Stimulated activated naive CD4-positive, alpha-beta T cell (primary cell): ENCODE data around the gene STIP1.

Experiments used
- DNase-seq, 6 experiments: peaks; one replicate each; lab custom pipeline; 2025; lab: John Stamatoyannopoulos, UW

The STIP1 gene

DNA sequence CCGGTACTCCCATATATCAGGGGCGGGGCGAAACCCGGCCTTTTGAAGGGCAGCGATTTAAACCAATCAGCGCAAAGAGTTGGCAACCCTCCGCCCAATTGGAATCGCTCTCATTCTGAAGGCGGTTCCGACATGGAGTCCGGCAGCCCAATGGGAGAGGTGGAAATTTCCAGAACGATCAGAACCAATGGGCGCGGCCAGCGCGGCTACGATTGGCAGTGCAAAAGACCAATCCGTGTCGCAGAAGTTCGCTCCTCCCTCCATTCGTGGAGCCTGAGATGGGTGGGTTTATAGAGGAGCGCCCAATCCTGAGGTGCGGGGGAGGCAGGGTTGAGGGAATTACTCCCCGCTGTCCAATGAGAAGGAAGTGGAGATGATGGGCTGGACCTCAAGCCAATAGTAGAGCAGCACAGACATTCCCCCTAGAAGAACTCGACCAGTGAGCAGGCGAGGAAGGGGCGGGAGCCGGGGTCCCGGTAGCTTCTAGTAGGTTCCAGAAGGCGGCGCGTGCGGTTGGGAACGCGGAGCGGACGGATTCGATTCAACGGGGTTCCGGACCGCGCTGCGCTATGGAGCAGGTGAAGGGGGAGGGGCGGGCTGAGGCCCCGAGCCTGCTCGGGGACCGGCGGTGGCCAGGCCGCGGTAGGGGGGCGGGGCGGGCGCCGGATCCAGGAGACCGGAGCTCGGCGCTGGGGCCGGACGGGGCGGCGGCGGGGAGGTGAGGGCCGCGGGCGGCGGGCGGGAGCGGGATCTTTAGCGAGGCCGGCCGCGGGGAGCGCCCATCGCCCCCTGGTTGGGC is at the start of gene STIP1:
Gene STIP1, plus strand, starts transcription at position 479 of the 799 bp plus-strand sequence. Its CDS starts 91 bp downstream, at position 570.
- peak; percentile 97 to 100 (median 99) for DNase-seq

DNA sequence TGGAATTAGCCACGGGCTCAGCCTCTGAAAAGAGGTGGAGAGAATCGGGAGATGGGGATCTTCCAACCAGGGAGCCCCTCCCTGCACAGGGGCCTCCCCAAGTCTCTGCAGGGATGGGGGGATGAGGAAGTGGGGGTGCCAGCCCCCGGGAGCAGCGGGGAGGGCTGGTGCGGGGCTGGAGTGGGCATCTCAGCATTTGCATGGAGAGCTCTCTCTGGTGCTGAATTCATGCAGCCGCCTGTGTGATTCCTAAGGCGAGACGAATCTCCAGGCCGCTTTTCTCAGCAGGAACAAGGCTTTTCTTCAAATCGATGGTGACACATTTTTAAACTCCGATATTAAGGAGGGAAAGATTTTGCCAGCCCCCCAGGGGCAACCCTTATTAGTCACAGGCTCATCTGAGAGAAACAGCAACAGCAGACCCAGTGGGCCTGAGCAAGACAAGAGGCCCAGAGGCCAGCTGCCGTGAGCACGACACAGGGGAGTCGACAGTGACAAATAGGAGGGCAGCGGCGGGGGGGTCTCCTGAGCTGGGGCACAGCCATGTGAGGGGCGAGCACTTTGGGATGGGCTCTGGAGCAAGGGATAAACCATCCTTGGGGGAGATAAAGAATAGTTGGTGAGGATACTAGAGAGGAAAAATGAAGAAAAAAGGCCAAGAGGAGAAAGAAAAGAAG is 49.1 kb upstream of the STIP1 start:
- no peak for DNase-seq

DNA sequence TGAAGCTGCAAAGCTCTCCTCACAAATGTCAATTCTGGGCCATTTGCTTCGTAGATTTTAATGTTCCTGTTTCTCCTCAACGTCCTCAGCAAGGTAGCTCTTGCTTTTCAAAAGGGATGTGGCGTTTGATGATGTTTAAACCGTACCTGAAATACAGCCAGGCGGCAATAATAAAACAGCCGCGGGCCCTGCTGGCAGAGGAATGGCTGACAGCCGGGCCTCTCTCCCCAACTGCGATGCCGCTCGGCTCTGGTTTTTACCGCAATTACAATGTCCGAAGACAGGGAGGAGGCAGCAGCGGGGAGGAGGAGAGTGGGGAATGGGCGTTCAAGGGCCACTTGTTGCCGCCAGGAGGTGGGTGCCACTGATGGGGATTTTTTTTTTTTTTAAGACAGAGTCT is 47.6 kb upstream of the STIP1 start:
- no peak for DNase-seq

DNA sequence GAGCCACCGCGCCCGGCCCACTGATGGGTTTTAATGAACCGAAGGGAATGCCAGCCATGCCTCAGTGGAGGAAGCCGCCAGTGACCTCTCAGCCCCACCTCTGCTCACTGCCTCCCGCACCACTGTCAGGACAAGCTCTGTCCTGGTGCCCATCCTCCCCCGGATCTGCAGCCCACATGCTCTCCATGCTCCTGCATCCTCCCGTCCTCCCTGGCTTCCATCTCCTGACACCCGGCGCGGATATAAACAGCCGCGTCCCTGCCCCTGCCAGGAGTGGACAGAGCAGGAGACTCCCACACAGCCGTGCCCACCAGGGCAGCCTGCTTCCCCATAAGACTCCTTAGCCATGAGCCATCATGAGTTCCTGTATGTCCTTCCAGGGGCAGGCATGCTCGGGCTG is 46.9 kb upstream of the STIP1 start:
- no peak for DNase-seq

DNA sequence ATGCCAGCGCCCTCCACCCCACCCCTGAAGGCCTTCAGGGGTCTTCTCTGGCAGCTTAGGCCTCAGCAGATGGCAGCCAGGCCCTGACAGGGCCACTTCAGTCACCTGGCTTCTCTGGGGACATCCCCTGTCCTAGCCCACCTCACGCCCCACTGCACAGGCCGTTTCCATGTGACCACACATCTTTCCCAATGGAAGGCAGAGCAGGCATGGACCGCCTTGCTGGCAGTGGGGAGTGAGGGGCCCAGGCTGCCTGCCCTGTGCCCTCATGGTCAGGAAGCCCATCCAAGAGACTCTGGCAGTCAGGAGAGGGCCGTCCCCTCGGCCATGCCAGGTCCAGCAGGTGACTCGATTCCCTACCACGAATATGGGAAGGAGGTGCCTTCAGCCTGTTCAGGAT is 45.9 kb upstream of the STIP1 start:
- no peak for DNase-seq

DNA sequence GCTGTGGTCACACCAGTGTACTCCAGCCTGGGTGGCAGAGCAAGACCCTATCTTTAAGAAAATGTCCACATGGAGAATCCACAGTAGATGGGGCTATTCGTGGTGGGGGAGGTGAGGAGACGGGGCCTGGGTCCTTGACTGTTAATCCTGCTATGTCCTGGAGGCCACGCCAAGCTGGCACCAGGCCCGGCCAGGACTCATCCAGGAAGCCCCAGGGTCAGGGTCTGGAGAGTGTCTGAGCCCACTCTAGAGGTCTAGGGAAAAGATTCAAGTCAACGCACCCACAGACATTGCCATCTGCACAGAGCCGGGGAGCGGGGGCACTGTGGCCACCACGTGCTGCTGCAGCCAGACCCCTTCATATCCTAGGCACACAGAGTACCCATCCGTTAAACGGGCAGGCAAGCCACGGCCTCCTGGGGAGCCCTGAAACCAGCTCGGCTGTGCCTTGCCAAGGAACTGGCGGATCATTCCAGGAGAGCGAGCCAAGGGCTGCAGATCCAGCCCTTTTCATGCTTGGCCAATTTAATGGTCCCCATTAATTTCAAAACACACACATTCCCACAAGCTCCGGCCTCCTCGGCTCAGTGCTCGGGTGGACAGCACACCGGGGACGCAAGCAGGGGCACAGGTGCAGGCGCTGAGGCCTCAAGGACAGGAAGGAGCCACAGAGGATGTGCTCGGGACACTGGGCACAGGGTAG is 44.7 kb upstream of the STIP1 start:
- DNase-seq: no peak

DNA sequence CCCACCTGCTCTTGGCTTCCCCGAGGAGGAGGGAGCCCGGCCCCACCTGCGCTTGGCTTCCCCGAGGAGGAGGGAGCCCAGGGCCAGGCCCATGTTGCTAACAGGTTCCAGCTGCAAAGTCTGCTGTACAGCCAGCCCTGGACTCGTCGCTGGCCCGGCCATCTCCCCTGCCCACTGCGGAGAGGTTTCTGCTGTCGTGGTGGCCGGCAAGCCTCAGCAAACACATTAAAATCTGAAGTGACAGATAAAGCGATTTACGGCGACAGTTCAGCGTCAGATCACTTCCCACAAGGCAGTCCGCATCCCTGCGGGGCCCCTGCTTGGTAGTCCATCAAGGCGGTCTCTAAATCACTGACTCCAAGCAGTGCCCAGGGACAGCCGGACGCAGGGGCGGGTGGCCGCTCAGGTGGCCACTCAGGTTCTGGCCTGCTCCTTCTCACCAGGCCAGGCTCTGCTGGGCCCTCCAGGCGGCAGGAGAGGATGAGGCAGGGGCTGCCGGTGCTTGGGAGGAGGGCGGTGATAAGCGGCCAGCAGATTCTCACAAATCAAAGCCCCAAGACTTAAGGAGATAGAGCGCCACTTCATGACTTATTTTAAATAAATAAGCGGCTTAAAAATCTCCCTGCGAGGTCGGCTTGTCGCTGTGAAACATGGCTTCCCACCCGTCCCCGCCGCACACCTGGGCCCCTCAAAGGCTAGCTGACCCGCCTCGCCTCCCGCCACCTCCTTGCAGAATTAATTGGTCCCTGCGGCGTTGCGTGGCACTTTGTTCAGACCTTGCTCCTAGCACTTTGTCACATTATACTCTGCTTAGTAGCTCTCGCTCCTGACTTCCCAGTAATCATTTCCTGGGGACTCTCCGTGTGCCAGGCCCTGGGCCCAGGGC is 41.1 kb upstream of the STIP1 start:
- DNase-seq: no peak

DNA sequence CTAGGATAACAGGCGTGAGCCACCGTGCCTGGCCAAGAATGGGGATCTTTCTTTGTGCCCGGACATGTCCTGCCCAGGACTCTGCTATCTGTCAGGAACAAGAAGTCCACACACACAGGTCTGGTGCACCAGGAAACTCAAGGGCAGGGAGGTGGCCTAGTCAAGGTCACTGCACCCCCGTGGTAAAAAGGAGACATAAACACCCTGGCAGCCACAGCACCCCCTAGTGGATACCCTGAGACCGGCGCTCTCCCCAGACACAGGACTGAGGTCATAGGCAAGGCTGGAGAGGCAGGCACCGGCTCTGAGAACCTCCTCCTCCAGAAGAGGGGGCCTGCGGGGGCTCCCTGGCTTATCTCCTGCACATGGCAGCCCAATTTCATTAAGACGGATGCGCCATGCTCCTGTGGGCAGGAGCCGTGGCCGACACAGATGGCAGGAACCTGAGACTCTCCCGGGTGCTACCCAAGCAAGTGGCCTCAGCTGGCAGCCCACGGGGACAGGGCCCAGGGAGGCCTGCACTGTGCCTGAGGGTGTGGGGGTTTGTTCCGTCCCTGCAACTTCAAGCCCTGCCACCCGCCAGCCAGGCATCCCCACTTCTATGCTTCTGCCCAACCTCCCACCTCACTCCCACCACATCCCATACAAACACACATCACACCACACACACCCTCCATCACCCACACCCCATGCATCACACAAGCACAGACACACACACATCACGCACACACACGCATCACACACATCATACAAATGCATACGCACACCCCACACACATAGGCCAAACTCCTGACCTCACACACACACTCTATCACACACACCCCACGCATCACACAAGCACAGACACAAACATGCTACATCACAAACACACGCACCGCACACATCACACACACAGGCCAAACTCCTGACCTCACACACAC is 39.7 kb upstream of the STIP1 start:
- peak; percentile 6 to 49 (median 44) for DNase-seq

DNA sequence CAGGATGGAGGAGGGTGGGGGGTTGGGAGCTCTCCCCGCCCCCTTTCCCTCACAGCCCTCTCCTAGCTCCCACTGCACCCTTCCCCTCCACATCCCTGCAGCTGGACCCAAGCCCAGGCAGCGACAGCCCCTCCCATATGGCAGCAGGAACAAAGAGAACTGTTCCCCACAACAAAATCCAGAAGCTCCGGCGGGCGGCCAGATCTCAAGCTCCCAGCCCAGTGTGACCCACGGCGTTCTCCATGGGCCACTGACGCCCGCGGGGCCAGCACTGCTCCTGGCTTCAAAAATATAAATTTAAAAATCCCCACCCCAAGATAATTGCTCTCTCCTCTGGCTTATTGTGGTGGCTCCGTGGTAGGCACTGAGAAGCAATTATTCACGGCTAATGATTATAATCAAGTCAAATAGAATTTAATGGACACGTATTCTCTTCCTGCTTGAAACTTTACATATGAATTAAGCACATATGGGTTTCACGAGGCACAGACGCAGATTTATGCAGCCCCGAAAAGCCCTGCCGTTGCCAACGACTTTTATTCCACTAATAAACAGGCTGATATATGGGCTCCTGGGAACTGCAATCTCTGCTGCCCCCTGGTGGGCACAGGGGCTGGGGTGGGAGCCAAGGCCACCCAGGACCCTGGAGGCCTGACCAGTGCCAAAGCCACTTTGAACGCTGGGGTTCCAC is 37.6 kb upstream of the STIP1 start:
- DNase-seq: peak; percentile 10 to 67 (median 59)

DNA sequence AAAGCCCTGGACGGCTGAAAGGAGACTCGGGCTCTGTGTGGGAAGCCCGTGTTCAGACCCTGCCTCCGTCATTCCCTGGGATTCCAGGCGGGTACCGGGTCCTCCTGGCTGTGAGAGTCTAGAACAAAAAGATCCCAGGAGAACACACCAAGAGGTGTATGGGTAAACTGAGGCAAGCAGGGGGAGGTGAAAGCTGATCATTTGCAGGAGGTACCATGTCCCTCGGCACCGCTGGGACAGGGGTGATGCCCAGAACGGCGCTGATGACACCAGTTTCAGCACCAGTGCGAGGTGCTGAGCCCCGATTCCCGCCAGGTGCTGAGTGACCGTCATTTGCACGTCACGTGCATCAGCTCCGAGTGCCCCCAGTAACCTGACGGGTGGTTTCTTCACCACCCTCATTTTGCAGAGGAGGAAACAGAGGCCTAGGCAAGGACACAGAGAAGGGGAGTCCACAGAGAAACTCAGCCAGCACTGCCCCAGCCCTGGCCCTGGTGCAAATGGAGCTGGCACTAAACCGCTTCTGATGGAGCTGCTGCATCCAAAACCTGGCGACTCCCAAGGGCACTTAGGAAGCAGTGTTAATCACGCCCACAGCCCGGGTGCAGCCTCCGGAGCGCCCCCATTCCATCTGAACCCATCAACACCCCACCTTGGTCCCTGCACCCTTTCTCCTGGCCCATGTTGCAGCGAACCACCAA is 36.9 kb upstream of the STIP1 start:
- no peak for DNase-seq

DNA sequence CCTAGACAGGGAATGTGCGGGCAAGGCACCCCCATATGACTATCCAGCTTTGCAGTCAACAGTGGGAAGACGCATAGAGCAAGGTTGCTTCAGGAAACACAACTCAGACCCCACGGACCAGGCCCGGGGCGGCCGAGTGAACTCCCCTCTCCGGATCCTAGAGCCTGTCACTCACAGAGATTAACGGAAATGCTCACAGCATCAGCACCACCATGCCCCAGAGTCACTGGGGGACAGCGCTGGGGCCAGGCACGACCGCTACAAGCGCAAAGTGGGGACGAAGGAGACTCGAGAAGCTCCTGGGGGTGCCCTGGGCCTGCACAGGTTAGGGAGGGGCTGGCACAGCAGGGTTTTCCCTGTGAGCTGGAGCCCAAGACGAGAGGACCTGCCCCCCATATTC is 35.9 kb upstream of the STIP1 start:
- DNase-seq: no peak

DNA sequence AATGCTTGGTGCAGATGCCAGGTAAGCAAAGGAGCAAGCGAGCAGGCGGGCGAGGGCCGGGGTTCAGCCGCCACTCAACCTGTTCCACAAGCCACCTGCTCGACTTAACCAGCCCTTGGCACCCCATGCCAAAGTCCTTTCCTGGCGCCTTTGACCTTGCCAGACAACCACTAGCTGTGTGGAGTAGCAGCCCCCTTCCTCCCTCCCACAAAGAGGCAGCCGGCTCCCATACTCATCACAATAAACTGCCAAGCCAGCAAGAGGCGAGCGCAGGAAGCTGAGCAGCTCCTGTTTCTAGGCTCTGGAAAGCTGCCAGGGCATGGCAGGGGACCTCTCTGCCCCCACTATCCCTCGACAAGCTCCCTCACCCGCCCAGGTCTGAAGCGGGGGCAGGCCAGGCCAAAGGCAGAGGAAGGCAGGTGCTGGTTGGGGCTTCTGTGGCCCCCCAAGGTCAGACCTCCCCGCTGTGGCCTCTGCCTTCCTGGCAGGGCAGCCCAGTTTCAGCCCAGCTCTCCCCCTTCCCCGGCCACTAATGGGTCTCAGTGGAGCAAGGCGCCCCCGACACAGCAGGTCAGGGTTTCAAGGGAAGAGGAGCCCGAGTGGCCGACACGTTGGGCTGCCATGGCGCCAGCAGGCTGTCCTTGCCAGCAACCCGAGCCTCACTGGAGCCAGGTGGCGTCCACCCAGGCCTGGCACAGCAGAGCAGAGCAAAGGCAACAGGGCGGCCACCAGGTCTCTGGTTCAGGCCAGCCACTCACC is 35.3 kb upstream of the STIP1 start:
- DNase-seq: no peak

DNA sequence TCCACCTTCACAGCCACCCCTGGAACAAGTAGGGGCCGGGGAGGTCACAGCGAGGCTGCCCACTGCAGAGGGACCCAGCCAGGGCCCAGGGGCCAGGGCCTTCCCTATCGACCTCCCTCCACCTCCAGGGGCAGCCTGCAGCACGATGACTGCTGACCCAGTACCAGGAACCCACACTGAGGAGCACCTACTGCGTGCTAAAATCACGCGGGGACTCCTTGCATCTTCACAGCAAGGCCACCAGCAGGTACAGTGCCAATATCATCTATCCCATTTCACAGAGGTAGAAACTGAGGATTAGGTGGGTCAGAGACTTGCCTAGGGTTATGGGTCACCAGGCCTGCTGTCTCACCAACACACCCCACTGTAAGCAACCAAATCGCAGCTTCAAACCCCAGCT is 34.6 kb upstream of the STIP1 start:
- no peak for DNase-seq

DNA sequence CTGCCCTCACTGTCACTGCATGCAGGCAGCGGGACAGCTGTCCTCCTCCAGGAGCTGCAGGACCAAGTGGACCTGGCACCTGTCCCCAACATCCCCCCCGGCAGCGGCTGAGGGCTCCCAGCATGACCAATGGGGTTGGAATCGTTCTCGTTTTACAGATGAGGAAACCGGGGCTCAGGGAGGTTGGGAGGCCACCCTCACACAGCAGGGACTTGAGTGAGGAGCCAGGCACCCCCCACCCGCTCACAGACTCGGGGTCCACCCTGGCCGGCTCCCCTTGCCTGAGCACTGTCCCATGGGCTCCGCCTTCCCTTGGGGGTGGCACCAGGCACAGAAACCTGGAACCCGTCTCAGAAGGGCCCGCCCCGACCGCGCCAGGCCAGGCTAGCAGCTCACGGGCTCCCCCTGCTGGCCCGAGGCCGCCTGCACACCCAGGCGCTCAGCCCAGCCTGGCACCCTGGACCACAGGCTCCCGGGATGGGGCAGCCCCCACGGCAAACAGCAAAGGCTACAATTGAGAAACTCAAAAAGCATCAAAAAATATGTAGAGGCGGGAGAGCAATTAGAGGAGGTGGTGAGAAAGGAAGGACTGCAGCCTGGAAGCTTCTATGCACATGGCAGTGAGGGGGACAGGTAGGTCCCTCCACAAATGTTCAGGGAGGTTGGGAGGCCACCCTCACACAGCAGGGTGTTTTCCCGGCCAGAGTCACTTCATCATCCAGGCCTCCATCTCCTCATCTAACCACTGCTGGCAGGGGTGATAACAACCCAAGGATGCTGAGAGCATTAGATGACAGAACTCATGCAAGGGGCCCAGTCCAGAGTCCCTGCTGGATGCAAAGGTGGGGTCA is 32.9 kb upstream of the STIP1 start:
- DNase-seq: peak; percentile 24 to 76 (median 56)

DNA sequence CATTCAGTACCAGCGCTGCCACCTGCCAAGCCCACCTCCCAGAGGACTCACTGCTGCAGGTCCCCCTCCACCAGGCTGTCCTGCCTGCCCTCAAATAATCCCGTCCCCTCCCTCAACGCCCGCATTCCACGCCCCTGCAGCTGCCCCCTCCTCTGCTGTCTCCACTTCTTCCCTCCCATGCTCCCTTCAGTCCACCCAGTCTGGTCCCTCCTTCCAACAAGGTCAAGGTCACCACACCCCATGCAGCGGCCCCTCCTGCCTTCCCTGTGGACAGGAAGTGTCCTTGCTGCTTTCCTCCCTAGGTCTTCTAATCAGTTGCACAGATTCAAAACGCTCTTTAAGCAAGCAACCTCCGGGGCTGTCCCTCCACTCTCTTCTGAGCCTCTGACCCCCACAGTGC is 32.2 kb upstream of the STIP1 start:
- DNase-seq: no peak

DNA sequence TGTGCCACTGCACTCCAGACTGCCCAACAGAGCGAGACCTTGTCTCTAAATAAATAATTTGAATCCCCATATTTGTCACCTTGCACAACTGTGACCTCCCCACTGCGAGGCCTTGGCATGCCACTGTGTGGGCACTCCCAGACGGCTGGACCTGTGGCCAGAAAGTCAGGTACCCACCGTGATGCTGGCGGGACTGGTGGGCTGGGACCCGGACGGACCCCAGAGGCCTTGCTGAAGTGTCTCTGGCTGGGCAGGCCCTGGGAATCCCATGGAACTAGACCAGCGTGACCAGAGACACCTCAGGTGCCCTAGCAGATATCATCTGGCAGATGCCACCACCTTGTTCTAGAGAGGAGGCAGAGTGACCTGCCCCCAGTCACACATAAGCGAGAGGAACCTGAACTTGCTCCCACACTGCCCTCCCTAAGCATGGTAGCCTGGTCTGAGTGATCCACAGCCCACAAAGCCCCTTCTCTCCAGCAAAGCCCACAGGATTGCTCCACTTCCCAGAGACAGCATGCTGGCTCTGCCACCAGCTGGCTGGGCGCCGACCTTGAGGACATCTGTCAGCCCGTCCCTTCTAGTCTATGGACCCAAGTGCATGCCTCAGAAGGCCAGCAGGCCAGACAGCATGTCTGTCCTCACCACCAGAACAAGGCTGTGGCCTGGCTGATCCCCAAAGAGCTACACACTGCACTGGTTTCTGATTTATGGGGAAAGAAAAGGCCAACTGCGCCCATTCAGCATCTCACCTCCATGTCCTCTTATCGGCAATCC is 29.5 kb upstream of the STIP1 start:
- DNase-seq: no peak
